ENCODE data around the gene TMEM161A. TPM values are rescaled to one million over a fixed set of nuclear protein-coding genes. Genes with fewer than 3 reads are reported as not detected.

The TMEM161A gene
- total and polyA plus RNA-seq, 9 of the 15 experiments (the other 6 are each of a cell fraction or from before 2014, with no cell fraction given) = 0.63 to 92.3 (median 38.9) TPM

- TF ChIP-seq PRDM10 (IDR thresholded peaks at IDR 0.05; ENCODE audit: partially characterized antibody) = no peak
- no peak for TF ChIP-seq SMAD1 (IDR thresholded peaks at IDR 0.05; ENCODE audit: low read depth, low read length, partially characterized antibody)
- TF ChIP-seq IRF9 (tag; IDR thresholded peaks at IDR 0.05) = no peak
- no peak for TF ChIP-seq SLC30A9 (CRISPR knock-in tag; IDR thresholded peaks at IDR 0.05)
- no peak for TF ChIP-seq ZNF431 (CRISPR knock-in tag; IDR thresholded peaks at IDR 0.05)
- TF ChIP-seq CHAMP1 (IDR thresholded peaks at IDR 0.05) = no peak
- TF ChIP-seq NR2F6 (CRISPR knock-in tag; IDR thresholded peaks at IDR 0.05) = no peak
- no peak for TF ChIP-seq ZNF407 (IDR thresholded peaks at IDR 0.05; ENCODE audit: low read depth)
- no peak for TF ChIP-seq ARNT (IDR thresholded peaks at IDR 0.05)
Observed at GRCh38 chr19:19134687-19135158, 3.6 kb downstream of the TMEM161A start (continued).
